Lower leg skin (tissue), 3 donors: ENCODE measurements around the gene ERC2.

Experiments used
- POLR2A ChIP-seq, 2 donors: fragments of 450-650 bp; IDR thresholded peaks; one replicate each; pipeline ENCODE4 v1.6.1; 2016 to 2017; ENCODE audit warnings: antibody characterized with exemption in 2 of 2, mild to moderate bottlenecking in 1 of 2, moderate library complexity in 1 of 2
- TF ChIP-seq, protein P1 (sequence below), 3 donors: fragments of 450-650 bp; IDR thresholded peaks; one replicate each; pipeline ENCODE4 v1.5.1; 2016; ENCODE audit warnings: antibody characterized with exemption in 3 of 3, mild to moderate bottlenecking in 3 of 3, moderate library complexity in 2 of 3

DNA sequence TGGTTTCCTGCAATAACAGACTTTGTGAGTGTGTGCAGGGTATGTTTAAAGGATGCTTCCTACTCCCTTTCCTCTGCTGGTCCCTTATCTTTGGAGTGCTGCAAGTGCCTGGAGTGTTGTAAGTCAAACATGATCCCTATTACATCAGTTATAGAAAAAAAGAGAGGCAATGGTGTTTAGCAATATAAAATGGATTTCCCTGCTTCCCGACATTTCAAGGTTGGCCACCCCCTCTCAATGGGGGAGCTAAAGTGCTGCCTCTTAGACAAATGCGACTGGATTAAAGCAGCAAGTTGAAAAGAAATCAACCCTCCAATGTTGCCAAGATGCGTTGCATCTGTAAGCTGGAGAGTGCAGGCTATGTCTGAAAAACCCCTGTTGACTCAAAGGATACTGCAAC, 778.1 kb downstream of the ERC2 start:
- TF ChIP-seq, protein P1, sequence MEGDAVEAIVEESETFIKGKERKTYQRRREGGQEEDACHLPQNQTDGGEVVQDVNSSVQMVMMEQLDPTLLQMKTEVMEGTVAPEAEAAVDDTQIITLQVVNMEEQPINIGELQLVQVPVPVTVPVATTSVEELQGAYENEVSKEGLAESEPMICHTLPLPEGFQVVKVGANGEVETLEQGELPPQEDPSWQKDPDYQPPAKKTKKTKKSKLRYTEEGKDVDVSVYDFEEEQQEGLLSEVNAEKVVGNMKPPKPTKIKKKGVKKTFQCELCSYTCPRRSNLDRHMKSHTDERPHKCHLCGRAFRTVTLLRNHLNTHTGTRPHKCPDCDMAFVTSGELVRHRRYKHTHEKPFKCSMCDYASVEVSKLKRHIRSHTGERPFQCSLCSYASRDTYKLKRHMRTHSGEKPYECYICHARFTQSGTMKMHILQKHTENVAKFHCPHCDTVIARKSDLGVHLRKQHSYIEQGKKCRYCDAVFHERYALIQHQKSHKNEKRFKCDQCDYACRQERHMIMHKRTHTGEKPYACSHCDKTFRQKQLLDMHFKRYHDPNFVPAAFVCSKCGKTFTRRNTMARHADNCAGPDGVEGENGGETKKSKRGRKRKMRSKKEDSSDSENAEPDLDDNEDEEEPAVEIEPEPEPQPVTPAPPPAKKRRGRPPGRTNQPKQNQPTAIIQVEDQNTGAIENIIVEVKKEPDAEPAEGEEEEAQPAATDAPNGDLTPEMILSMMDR (IDR thresholded peaks at IDR 0.05), result no peak
- no peak for TF ChIP-seq POLR2A (IDR thresholded peaks at IDR 0.05)
